Adrenal gland (tissue), 12 donors: ENCODE measurements around the gene IFI27L1. TPM values are rescaled to one million over a fixed set of nuclear protein-coding genes. Genes with fewer than 3 reads are reported as not detected.

ENCODE experiments used
- DNase-seq, 7 donors: peaks; one replicate each; pipeline ENCODE4 v3.0.0-alpha.2; 2019 to 2020
- H3K27ac ChIP-seq, 5 donors: fragments of 200-600 bp; sonication (generic) in 4 of 5; 1 replicate in 3 of 5; 2 replicates in 2 of 5; pipeline versions ENCODE4 v1.5.1 to v1.8.0; 2016 to 2020; ENCODE audit warnings: mild to moderate bottlenecking in 1 of 5
- H3K27me3 ChIP-seq: fragments of 200-600 bp; 2 replicates; pipeline ENCODE4 v1.8.0; 2021
- H3K36me3 ChIP-seq, 2 donors: fragments of 200-600 bp; replicated peaks in 1 of 2; 1 replicate in 1 of 2; 2 replicates in 1 of 2; pipeline versions ENCODE4 v1.5.1 to v1.8.0; 2018 to 2022
- H3K4me1 ChIP-seq, 2 donors: fragments of 200-600 bp; replicated peaks in 1 of 2; 1 replicate in 1 of 2; 2 replicates in 1 of 2; pipeline versions ENCODE4 v1.5.1 to v1.8.0; 2018 to 2021
- H3K4me3 ChIP-seq, 4 donors: fragments of 200-600 bp; sonication (generic) in 3 of 4; one replicate each; pipeline ENCODE4 v1.5.1; 2016 to 2018
- H3K9me3 ChIP-seq, 3 donors: fragments of 200-600 bp; sonication (generic) in 1 of 3; replicated peaks in 1 of 3; 1 replicate in 2 of 3; 2 replicates in 1 of 3; pipeline versions ENCODE4 v1.5.1 to v1.8.0; 2016 to 2021
- CTCF ChIP-seq, 6 experiments: fragments of 450-650 bp in 4 of 6; fragments of 200-600 bp in 2 of 6; sonication (generic) in 1 of 6; IDR thresholded peaks; 1 replicate in 5 of 6; 2 replicates in 1 of 6; pipeline versions ENCODE4 v1.5.1 to v1.8.0; 2016 to 2021; ENCODE audit warnings: antibody characterized with exemption in 6 of 6, mild to moderate bottlenecking in 2 of 6, moderate library complexity in 1 of 6
- POLR2A ChIP-seq, 2 donors: fragments of 450-650 bp; IDR thresholded peaks; one replicate each; pipeline ENCODE4 v1.6.1; 2017; ENCODE audit warnings: antibody characterized with exemption in 2 of 2, mild to moderate bottlenecking in 2 of 2, moderate library complexity in 1 of 2
- WGBS, 4 donors: extraction: QIAGEN DNeasy Blood & Tissue Kit in 2 of 4; methylation state at CpG; one replicate each; pipeline versions ENCODE4 v1.1.5 to v1.1.7; 2013 to 2017; 5-methylcytosine and 5-hydroxymethylcytosine counted together
- intact Hi-C, 2 donors: fragments of 100-400 bp; cut with DNase I; formaldehyde crosslinking; loops; one replicate each; pipeline versions ENCODE4 v1.14.1 to v1.15.0; 2022 to 2023
- polyA plus RNA-seq, 3 donors: library from polyadenylated mRNA; stranded (reverse); fragments of 200-250 nt in 2 of 3; fragments of 350-450 nt in 1 of 3; fragmentation: Illumina TruSeq in 1 of 3; extraction: RNeasy Lipid Tissue Mini Kit (QIAGEN cat#74804) in 1 of 3; gene quantifications; one replicate each; pipeline ENCODE4 v1.2.3, GENCODE V29; 2013 to 2014
- total RNA-seq, 9 donors: library from RNA; depleted of rRNA in 4 of 9; stranded (reverse); fragments of >200 nt in 4 of 9; fragments of 120-200 nt in 1 of 9; fragmentation: NEBNext Ultra II Directional in 1 of 9; extraction: Animal tissue kit (Norgen Biotek cat#: 25700) in 1 of 9; gene quantifications; one replicate each; pipeline versions ENCODE4 v1.1.0 to v1.2.4, GENCODE V29; 2013 to 2023
- donor health status: healthy with polysubstance abuse.
- donor health status: Bipolar disorder and iron deficiency.
- donor health status: DM: yes; HTN: yes; CAD: no.
- donor health status: DM: no; HTN: no; CAD: no.
- donor health status: DM: no; HTN: no; CAD: no.
- donor health status: DM: yes; HTN: yes; CAD: no.

The IFI27L1 gene
- total and polyA plus RNA-seq, 12 donors: 39.7 to 233 (median 68.7) TPM

- Histone ChIP-seq H3K4me1 (peaks cover 49 to 53% of the 10 kb centered on the region in 2 donors), H3K4me3 (no peak overlapping the region), H3K27me3 (no peaks in the 10 kb centered on the region), H3K27ac (peak overlapping the region in 4 of 5 donors; percentile 58 to 96 (median 72)), H3K9me3 (no peaks in the 10 kb centered on the region), H3K36me3 (no peaks in the 10 kb centered on the region)
- DNase-seq: peak in 2 of 7 donors; percentile 15 to 48
- intact Hi-C loops: no loop called here
- WGBS, 4 donors: 49 to 65% (median 60%) methylated on average over 5 of the region's 5 CpGs
- TF ChIP-seq POLR2A (IDR thresholded peaks at IDR 0.05): no peak
- no peak for TF ChIP-seq CTCF (IDR thresholded peaks at IDR 0.05)
These were observed 32.9 kb downstream of the IFI27L1 start for GRCh38 chr14:94113908-94114588.

GRCh38 chr14:94114589-94115057 is 33.5 kb downstream of the IFI27L1 start:
- Histone ChIP-seq H3K27ac (peak overlapping the region in 4 of 5 donors; percentile 58 to 96 (median 72)), H3K27me3 (no peaks in the 10 kb centered on the region), H3K4me3 (no peak overlapping the region), H3K9me3 (no peaks in the 10 kb centered on the region), H3K36me3 (no peaks in the 10 kb centered on the region), H3K4me1 (peaks cover 48 to 52% of the 10 kb centered on the region in 2 donors)
- DNase-seq: peak in 5 of 7 donors; percentile 31 to 52 (median 42)
- 32 to 43% (median 34%) methylated on average over 5 of the region's 5 CpGs for WGBS, 4 donors
- intact Hi-C loops: no loop called here
- no peak for TF ChIP-seq POLR2A (IDR thresholded peaks at IDR 0.05)
- no peak for TF ChIP-seq CTCF (IDR thresholded peaks at IDR 0.05)

- peak overlapping the region in 4 of 5 donors; percentile 58 to 96 (median 72) for H3K27ac ChIP-seq
- 0 to 32% (median 12%) methylated on average over 3 to 4 of the region's 4 CpGs for WGBS, 4 donors
These were observed 34.0 kb downstream of the IFI27L1 start for GRCh38 chr14:94115058-94115591.

More at GRCh38 chr14:94115058-94115591, 34.0 kb downstream of the IFI27L1 start:
- H3K9me3 ChIP-seq: no peaks in the 10 kb centered on the region
- peaks cover 43 to 47% of the 10 kb centered on the region in 2 donors for H3K4me1 ChIP-seq
- intact Hi-C loops: no loop called here
- DNase-seq: peak; percentile 42 to 84 (median 65)
- H3K27me3 ChIP-seq: no peaks in the 10 kb centered on the region
- no peak overlapping the region for H3K4me3 ChIP-seq
- no peaks in the 10 kb centered on the region for H3K36me3 ChIP-seq
- TF ChIP-seq CTCF (IDR thresholded peaks at IDR 0.05) (no peak), POLR2A (IDR thresholded peaks at IDR 0.05) (peak in 1 of 2 donors; percentile 39)
